NCI-H2029 (cell line): Measurements from ENCODE around the gene AKAP4.

Experiments used
- DNase-seq: peaks from one replicate; lab custom pipeline; 2025; lab: John Stamatoyannopoulos, UW

Gene AKAP4

GRCh38 chrX:50200907-50201306 is at the start of gene AKAP4:
TSS of gene AKAP4 (minus strand) at chrX:50201007. CDS start at chrX:50200889, 118 bp downstream.
- DNase-seq = no peak

GRCh38 chrX:50211510-50211909 is 10.7 kb upstream of the AKAP4 start:
- no peak for DNase-seq

- DNase-seq = no peak
Measured at GRCh38 chrX:50206753-50207152, 5.9 kb upstream of the AKAP4 start.

- DNase-seq = peak; percentile 51
Measured at GRCh38 chrX:50204364-50204899, 3.6 kb upstream of the AKAP4 start, which contains the start of gene CCNB3. TSS of gene CCNB3 (plus strand) at chrX:50204765. CDS start at chrX:50285164, 80,399 bp downstream.

GRCh38 chrX:50202539-50202938 is 1.7 kb upstream of the AKAP4 start:
- DNase-seq = no peak

GRCh38 chrX:50198348-50198747 is 2.5 kb downstream of the AKAP4 start:
- DNase-seq = no peak

GRCh38 chrX:50188859-50189600 is 11.8 kb downstream of the AKAP4 start:
- DNase-seq = no peak

- no peak for DNase-seq
Measured at GRCh38 chrX:50183891-50184290, 16.9 kb downstream of the AKAP4 start.

GRCh38 chrX:50180073-50180940 is 20.5 kb downstream of the AKAP4 start:
- no peak for DNase-seq

- no peak for DNase-seq
Measured at GRCh38 chrX:50169717-50170116, 31.1 kb downstream of the AKAP4 start.

- no peak for DNase-seq
Measured at GRCh38 chrX:50168241-50168687, 32.5 kb downstream of the AKAP4 start.

- peak; percentile 41 for DNase-seq
Measured at GRCh38 chrX:50167366-50167765, 33.4 kb downstream of the AKAP4 start.

GRCh38 chrX:50165727-50166126 is 35.1 kb downstream of the AKAP4 start:
- no peak for DNase-seq

GRCh38 chrX:50161127-50161526 is 39.7 kb downstream of the AKAP4 start:
- DNase-seq = no peak

GRCh38 chrX:50158593-50158992 is 42.2 kb downstream of the AKAP4 start:
- DNase-seq = no peak

GRCh38 chrX:50157545-50158135 is 43.2 kb downstream of the AKAP4 start:
- no peak for DNase-seq

GRCh38 chrX:50154429-50154828 is 46.4 kb downstream of the AKAP4 start:
- no peak for DNase-seq

GRCh38 chrX:50152456-50152855 is 48.4 kb downstream of the AKAP4 start:
- no peak for DNase-seq

GRCh38 chrX:50147972-50148371 is 52.8 kb downstream of the AKAP4 start:
- DNase-seq = no peak
